GM04503 (cell line): ENCODE results near the gene UFC1.

Experiments used
- DNase-seq: peaks from one replicate; pipeline ENCODE4 v3.0.0-alpha.2; 2012; ENCODE audit warnings: low read depth

Gene UFC1

DNA sequence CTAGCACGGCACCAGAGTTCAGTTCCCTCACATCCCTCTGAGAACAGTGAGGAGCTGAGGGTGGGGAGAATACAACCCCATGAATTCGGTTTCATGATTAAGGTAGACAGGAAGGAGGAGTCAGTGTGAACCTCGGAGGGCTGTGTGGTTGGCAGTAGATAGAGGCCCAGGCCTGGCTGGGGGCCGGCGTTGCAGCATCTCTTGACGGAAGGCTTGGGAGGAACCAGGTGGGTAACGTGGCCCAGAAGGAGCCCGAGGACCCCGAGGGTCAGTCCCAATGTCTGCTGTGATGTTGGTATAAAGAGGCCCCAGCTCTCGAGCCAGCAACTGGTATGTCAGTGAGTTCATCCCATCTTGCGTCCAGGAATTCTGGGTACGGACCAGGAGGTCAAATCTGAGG is 17.9 kb downstream of the UFC1 start:
- DNase-seq, result no peak

DNA sequence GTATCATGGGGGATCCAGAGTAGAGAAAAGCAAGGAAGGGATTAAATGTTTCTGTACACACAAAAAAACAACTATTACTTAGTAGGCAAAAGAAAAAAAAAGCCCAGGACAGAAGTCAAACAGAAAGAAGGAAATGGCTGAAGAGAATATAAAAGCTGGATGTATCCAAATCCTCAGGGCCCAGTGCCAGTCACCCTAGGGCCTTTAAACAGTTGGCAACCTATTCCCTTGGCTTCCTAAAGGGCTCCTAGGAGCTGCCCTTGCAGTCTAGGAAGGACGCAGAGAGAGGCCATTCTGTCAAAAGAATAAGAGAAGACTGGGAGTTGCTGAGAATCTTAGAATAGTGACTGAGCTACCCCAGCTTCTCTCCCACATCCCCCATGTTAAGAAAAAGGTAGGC is 18.6 kb downstream of the UFC1 start:
- DNase-seq, result no peak

DNA sequence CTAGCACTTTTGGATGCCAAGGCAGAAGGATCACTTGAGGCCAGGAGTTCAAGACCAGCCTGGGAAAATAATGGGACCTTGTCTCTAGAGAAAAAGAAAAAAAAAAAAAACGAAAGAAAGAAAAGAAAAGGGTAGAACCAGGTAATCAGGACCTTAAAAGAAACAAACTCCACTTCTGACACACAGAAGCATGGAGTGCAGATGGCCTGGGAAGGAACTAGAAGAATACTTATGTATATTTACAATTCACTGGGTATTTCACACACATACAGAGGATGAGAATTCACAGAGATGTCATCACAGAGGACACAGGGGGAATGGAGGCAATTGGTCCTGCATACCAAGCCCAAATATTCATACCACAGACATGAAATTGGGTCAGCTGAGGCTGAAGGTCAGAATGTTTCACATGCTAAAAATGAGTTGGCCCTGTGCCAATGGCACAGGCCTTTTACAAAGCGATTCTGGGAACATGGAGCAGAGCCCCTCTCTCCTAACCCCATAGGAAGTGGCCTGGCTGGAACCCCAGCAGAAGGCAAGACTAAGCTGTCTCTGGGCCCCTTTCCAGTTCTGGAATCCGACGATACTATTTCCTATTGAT is 19.1 kb downstream of the UFC1 start:
- DNase-seq, result peak; percentile 96

DNA sequence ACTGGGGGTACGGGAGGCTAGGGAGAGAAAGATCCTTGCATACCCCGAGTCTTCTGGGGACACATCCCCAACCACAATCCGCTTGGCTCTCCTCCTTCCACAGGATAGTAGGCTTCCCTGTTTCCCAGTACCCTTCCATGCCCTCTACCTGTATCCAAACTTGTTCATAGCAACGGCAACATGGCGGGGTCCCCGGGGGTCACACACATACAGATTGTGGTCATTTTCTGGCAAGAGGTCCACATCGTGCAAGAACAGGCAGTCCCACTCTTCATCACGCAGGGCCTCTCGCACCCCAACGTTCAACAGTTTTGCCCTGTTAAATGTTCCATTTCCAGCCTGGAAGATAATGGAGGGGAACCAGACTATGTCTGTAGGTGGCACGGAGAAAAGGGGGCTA is 19.9 kb downstream of the UFC1 start:
- no peak for DNase-seq

DNA sequence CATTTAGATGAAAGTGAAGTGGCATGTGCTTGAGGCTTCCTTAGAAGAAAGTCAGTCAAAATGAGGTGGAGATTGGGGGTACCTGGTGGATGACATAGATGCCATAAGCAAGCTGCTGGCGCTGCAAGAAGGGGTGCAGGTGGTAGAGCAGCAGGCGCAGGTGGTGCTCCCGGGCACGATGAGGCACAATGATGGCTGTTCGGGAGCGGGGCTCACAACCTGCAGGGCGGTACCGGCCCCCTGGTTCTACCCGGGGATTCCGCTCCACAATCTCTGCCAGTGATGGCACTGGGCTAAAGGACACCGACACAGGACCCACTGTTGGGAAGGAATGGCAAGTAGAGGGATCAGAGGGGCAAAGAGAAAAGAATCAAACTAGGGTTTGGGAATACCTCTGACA is 21.1 kb downstream of the UFC1 start:
- DNase-seq, result no peak

DNA sequence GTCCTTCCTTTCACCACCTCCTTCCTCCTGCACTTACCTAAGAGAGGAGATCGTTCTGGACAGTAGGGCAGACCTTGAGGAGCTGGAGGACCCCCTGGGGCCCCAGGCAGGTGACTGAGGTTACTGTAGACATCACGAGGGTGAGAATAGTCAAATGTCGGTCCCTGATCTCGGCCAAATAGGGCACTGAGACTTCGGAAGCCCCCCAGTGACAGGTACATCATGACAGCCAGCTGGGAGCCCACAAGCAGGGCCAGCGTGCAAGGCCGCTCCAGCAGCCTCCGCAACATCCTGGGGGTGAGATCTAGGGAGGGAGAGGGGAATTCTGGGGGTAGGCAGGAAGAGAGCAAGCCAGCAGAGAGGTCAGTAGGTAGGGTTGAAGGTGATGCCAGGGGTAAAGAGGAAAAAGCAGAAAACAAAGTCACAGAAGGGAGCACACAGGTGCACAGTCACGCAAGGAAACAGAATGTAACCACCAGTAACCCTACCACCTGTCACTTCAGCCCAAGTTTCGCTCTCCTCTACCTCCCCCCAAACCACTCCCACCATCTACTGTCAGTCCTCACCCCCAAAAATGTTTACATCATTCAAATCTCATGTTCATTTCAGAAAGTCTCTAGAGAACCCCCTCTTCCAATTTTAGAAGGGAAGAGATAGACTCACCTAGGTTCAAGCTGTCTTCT is 22.1 kb downstream of the UFC1 start:
- no peak for DNase-seq

DNA sequence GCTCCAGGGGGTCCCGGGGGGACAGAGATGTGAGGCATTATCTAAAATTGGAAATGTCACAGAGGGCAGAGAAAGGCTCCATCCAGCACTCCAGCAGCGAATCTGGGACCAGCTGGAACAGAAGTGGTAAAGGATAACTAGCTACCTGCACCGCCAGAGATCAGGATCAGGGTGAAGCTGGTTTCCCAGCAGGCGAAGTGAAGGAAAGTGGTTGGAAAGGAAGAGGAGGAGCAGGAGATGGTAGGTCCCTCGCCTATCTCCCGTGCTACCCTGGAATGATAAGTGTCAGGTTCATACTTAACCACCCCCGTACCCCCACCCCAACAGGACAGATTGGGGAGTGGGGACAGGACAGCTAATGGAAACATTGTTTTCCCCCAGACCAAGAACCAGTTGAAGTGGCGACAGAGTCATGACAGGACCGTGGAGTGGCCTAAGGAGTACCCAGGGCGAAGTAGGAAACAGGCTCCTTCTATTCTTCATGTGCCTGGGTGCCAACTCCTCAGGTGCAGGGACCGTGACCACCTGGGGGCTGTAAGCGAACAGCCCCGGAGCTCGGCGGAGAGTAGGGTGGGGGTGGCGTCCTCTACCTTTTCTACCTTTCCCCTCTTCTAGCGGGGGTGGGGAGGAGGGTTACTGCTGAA is 22.8 kb downstream of the UFC1 start:
- DNase-seq, result no peak

DNA sequence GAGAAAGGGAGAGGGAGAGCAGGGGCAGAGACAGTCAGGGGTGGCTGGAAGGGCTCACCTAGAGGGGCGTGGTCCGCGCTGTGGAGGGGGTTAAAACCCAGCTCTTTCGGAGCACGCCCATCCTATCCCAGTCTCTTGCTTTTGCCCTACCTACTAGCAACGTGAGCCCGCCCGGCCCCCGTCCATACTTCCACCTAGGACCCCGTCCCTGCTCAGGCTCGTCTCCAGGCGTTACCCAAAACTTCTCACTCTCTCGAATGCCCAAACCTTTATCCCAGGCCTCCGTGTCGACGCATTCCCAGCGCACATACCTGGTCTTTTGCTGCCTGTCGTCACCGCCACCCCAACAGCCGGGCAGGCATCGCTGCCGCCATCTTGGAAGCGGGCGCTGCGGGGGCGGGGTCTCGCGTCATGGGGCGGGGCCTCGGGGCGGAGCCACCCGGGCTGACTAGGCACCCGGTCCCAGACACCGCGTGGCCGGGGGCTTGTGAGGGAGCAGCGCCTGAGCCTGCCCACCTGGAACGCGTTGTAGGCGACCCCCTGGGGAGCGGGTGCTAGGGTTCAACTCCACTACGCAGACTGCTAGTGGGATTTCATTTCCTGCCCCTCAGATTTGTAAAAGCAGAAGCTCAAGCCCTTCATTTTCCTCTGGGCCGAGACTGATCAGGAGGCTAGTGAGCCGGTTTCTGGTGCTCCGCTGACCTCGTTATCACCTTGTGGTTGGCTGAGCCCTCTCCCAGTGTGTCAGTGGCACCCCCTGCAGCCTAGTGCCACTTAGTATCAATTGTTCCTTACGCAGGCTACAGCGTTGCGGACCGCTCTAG is 23.5 kb downstream of the UFC1 start, which contains the start of gene B4GALT3:
TSS of gene B4GALT3 (minus strand) at position 396 of the 824 bp plus-strand sequence. CDS start 1,447 bp downstream, outside the sequence.
- no peak for DNase-seq

DNA sequence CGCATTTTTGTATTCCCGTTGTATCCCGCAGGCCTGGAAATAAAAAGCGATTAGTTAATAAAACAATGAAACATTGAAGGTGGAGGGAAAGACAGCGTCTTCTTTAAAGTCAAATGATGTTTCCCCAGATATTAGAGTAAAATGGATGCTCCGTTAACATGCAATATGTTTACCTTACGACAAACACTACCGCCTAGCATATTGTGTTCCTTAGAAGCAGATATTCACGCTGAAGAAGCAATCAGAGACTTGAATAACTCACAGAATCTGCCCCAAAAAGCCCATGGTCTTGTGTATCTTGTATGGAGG is 24.1 kb downstream of the UFC1 start:
- no peak for DNase-seq

DNA sequence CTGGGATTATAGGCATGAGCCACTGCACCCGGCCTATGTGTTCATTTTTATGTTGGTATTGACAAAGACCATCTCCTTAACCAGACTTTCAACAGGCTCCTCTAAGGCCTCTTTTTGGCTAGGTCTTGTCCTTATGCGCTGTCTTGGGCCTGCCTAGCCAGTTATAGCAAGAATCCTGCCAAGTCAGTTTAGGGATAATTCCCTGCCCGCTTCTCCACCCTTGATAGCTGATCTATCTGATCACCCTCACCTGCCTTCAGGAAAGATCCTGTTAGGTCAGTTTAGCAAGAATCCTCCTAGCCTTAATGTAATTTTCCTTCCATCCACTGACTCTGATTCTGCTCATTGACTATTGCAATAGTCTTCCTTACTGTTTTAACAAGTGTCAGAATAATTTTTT is 25.9 kb downstream of the UFC1 start:
- no peak for DNase-seq

DNA sequence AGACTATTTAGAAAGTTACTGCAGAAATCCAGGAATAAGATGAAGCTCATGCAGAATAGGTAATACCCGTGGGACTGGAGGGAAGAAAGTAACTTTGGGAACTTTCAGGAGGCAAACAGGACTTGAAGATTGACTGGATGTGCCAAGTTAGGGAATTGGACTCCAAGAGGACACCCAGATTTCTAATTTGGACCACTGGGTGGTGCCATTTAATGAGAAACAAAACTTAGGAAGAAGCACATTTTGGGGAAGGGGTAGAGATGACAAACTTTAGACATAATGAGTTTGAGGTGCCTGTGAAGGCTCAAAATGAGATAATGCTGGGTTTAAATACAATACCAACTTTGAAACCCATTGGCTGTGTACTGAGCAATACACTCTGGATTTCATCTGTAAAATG is 26.9 kb downstream of the UFC1 start:
- no peak for DNase-seq

DNA sequence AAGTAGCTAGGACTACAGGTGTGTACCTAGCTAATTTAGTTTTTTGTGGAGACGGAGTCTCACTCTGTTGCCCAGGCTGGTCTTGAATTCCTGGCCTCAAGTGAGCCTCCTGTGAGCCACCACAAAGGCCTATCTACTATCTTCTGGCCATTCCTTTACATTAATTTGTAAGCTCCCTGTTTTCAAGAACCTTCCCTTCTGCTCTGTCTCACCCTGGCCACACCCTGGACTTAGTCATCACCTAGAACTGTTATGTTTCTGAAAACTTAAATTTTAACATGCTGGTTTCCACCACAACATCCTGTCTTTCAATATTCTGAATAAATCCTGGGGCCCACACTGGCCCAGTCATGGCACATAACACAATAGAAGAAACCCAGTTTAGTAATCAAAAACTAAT is 28.4 kb downstream of the UFC1 start:
- no peak for DNase-seq

DNA sequence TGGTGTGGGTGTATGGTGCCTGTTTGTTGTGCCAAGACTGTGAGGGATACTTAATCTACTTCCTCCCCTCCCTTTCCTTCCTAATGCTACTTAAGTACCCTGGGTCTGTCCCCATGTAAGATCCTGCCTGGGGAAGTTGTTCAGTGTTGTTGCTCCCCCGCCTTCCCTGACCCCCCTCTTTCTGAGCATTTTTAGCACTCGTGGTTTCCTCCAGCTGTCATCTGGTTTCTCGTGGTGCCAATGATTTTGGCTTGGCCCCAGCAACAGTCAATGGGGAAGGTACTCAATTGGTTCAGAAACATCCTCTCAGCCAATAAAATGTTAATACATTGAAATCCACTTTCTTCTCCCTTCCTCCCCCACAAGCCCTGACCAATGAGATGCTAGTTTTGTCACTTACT is 31.5 kb downstream of the UFC1 start:
- peak; percentile 72 for DNase-seq

DNA sequence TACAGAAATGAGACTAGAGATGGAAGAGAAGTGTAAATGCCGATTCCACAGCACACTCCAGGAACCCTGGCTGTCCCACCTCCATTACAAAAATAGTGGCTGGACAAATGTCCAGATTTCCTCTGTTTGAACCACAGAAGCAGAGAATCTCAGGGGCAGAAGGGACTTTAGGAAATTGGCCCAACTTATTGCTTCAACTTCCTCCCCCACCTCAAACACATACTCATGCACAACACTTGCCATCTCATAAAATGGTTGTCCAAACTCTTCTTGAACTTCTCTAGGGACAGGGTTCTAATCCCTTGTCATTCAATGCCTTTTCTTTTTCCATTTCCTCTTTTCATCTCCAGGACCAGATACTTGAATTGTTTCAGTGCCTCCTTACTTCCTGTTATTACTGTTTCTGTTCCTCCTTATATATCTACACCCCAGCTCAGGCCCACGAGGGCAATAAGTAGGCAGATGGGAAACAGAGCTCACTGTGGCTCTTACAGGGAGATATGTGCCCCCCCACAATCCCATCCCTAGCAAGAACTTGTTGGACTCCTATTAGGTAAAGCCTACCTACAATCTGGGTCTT is 32.0 kb downstream of the UFC1 start:
- no peak for DNase-seq

DNA sequence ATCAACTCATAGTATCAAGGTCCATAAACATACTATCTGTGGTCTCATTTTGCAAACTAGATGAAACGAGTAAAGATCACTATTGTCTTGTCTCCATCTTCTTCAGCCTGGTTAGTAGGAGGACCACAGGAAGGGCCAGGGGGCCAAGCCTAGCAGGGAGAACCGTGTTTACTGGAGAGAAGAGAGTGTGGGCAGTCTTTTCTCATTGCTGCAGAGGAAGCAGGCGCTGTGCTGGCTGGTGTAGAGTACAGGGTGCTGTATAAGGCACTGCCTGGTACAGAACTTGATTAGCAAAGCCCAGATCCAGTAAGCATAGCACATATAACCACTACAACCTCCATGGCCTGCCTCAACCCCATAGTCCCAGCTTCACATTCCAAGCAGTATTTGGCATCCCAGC is 33.5 kb downstream of the UFC1 start:
- no peak for DNase-seq

DNA sequence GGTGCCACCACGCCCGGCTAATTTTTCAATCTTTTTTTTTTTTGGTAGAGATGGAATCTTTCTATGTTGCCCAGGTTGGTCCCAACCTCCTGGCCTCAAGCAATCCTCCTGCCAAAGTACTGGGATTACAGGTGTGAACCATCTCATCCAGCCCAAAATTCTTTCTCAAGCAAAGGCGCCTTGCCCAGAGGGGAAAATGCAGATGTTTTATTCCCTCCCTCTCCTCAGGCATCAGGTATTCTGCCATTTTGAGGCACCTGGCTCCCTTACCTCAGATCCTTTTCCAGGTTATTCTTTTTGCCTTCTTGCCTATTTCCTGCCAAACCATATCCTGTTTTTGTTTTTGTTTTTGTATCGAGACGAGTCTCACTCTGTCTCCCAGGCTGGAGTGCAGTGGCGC is 34.6 kb downstream of the UFC1 start:
- no peak for DNase-seq

DNA sequence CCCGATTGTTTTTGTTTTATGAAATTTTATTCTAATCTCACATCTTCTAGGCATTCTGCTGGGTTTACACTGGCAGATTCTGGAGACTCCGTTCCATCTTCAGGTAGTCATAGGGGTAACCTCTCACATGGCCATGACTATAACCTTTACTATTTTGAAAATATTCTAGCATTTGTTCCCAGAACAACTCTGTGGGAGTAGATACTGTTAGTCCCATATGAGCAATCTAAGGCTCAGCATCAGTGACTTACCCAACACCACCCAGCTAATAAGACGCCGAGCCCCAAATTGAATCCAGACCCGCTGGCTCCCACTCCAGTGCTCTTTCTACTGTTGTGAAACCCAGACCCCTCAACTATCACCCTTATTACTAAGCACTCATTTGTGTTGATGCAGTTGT is 35.3 kb downstream of the UFC1 start:
- no peak for DNase-seq

DNA sequence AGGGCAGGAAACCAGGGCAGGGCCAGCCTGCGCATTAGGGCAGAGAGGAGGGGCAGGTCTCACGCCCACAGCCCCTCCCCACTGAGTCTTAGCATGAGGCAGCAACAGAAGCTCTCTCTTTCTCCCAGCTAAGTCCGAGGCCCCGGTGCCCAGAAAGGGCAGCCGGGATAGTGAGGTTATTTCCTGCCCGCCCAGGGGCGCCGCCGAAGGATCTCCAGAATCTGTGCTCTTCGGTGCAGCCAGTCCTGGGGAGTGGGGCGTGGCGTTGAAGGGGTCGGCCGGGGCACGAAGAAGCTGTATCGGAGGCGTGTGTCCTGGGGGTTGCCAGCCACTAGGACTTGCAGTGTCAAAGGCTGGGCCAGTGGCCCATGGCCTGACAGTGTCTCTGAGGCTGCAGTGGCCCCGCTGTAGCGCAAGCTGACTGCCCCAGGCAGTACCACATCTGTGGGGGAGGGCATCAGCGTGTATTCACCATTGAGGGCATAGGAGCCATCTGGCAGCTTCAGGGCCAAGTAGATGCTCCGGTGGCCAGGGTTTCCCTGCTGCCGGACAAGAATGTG is 37.3 kb downstream of the UFC1 start:
- DNase-seq, result no peak

DNA sequence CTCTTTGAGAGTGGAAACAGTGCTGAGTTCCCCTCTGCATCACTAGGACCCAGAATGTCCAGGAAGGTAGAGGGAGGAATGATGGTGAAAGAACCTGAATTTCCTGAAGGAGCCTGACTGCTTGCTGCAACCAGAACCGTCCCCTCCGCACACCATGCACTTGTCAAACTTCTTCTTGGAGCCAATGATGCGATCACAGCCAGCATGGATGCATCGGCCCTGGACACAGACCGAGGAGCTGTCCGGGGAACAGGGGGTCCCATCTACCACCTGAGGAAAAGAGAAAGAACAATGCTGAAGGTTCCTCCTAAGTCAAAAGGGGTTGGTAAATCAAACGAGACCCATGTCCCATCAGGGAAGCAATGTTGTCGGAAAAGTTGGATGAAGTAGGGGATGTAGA is 38.2 kb downstream of the UFC1 start:
- DNase-seq, result no peak

DNA sequence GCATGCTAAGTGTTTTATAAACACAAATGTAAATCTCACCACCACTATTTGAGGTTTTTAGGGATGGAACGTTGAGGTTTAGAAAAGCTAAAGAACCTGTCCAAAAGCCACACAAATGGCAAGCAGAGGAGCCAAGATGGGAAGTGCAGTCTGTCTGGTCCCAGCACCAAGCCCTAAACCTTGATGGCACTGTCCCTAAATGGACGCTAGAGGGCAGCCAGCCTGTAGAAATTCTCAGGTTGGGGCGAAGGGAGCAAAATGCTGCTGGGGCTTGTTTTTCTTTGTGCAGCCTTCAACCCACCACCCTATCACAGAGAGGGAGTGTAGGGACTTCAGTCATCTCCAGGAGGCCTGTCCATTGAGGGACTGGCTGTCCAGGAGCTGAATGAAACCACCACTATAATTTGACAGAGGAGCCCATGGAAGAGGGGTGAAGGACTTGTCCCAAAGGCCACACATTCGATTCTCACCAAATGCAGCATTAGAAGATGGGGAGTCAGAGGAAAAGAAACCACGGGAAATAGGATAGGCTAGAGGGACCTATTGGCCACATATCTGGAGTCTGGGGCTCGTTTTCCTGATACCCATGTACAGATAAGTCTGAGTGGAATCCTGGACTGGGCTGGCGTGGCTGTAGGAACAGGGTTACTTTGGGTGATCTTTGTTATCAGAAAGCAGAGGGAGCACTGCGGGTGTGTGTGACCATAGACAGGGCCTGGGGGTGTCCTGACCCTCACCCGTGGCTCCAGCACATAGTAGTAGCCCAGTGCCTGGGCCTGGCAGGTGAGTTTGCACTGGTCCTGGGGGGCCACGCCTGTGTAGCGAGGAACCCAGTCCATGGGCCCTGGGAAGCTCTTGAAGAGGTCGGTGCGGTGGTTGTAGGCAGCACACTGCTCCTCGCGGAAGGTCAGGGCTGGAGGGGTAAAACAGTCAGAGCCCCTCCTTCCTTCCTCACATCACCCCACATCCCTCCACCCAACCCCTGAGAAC is 39.0 kb downstream of the UFC1 start:
- no peak for DNase-seq
